Esophagus muscularis mucosa (tissue), 4 donors: Measurements from ENCODE around the gene PYCARD. TPM values are rescaled to one million over a fixed set of nuclear protein-coding genes. Genes with fewer than 3 reads are reported as not detected.

Experiments used
- DNase-seq: peaks from one replicate; pipeline ENCODE4 v3.0.0-alpha.2; 2017; ENCODE audit errors: extremely low spot score
- H3K27ac ChIP-seq, 4 donors: fragments of 200-600 bp; sonication (generic); replicated peaks in 1 of 4; 1 replicate in 3 of 4; 2 replicates in 1 of 4; pipeline ENCODE4 v1.5.1; 2016 to 2019; ENCODE audit warnings: mild to moderate bottlenecking in 1 of 4
- H3K27me3 ChIP-seq, 4 donors: fragments of 200-600 bp; sonication (generic); one replicate each; pipeline versions ENCODE4 v1.5.1 to v1.6.0; 2016 to 2019
- H3K36me3 ChIP-seq, 4 donors: fragments of 200-600 bp; sonication (generic); one replicate each; pipeline ENCODE4 v1.5.1; 2016 to 2019
- H3K4me1 ChIP-seq, 4 donors: fragments of 200-600 bp; sonication (generic); one replicate each; pipeline ENCODE4 v1.5.1; 2016 to 2019
- H3K4me3 ChIP-seq, 4 donors: fragments of 200-600 bp; sonication (generic); 1 replicate in 2 of 4; 2 replicates in 2 of 4; pipeline ENCODE4 v1.5.1; 2016 to 2019; ENCODE audit warnings: mild to moderate bottlenecking in 4 of 4, moderate library complexity in 1 of 4
- H3K9me3 ChIP-seq, 4 donors: fragments of 200-600 bp; sonication (generic); 1 replicate in 3 of 4; 2 replicates in 1 of 4; pipeline ENCODE4 v1.5.1; 2016 to 2019
- EP300 ChIP-seq: sonication (generic); formaldehyde crosslinking; IDR thresholded peaks from one replicate; pipeline ENCODE4 v1.6.1; 2017; ENCODE audit warnings: antibody characterized with exemption
- POLR2A ChIP-seq: fragments of 450-650 bp; IDR thresholded peaks from one replicate; pipeline ENCODE4 v1.6.1; 2017; ENCODE audit warnings: antibody characterized with exemption, moderate library complexity, mild to moderate bottlenecking, low read depth
- POLR2AphosphoS5 ChIP-seq, 2 donors: sonication (generic); formaldehyde crosslinking; IDR thresholded peaks; one replicate each; pipeline ENCODE4 v1.6.1; 2017; ENCODE audit warnings: antibody characterized with exemption in 2 of 2
- WGBS: methylation state at CpG from one replicate; pipeline ENCODE4 v1.1.5; 2018; 5-methylcytosine and 5-hydroxymethylcytosine counted together
- intact Hi-C: fragments of 100-400 bp; cut with DNase I; formaldehyde crosslinking; loops from one replicate; pipeline ENCODE4 v1.15.1; 2023
- total RNA-seq, 4 donors: library from RNA; depleted of rRNA; stranded (reverse); fragments of >200 nt; gene quantifications; one replicate each; pipeline versions ENCODE4 v1.1.0 to v1.2.1, GENCODE V29; 2016
- TF ChIP-seq, protein P1 (sequence below), 3 experiments: fragments of 200-600 bp in 2 of 3; fragments of 450-650 bp in 1 of 3; sonication (generic) in 2 of 3; IDR thresholded peaks; one replicate each; pipeline ENCODE4 v1.5.1; 2017 to 2019; ENCODE audit warnings: antibody characterized with exemption in 3 of 3, mild to moderate bottlenecking in 2 of 3, moderate library complexity in 1 of 3

Gene PYCARD
- total RNA-seq, 4 donors from 2014 or later, result 14.5 to 28.9 (median 22.9) TPM

DNA sequence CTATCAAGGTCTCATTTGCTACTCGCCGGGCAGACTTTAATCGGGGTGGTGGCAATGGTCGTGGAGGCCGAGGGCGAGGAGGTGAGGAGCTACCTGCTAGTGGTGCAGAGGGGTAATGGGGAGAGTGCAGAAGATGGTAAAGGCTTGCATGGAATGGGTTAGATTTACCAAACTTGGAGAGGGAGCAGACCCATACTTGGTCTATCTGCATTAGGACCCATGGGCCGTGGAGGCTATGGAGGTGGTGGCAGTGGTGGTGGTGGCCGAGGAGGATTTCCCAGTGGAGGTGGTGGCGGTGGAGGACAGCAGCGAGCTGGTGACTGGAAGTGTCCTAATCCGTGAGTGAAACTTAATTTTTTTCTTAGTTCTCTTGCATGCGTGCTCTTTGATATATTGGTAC, 12.5 kb downstream of the PYCARD start:
- intact Hi-C loops, result no loop called here
- Histone ChIP-seq H3K9me3 (no peaks in the 10 kb centered on the region), H3K4me1 (peaks cover 0 to 6% (median 0%) of the 10 kb centered on the region in 4 donors), H3K36me3 (peaks cover 95 to 100% (median 98%) of the 10 kb centered on the region in 4 donors), H3K4me3 (no peak overlapping the region), H3K27me3 (no peaks in the 10 kb centered on the region), H3K27ac (no peak overlapping the region)
- 88% methylated on average over 12 of the region's 12 CpGs for WGBS
- TF ChIP-seq POLR2AphosphoS5 (IDR thresholded peaks at IDR 0.05) (no peak), EP300 (no peak), POLR2A (no peak)
- TF ChIP-seq, protein P1, sequence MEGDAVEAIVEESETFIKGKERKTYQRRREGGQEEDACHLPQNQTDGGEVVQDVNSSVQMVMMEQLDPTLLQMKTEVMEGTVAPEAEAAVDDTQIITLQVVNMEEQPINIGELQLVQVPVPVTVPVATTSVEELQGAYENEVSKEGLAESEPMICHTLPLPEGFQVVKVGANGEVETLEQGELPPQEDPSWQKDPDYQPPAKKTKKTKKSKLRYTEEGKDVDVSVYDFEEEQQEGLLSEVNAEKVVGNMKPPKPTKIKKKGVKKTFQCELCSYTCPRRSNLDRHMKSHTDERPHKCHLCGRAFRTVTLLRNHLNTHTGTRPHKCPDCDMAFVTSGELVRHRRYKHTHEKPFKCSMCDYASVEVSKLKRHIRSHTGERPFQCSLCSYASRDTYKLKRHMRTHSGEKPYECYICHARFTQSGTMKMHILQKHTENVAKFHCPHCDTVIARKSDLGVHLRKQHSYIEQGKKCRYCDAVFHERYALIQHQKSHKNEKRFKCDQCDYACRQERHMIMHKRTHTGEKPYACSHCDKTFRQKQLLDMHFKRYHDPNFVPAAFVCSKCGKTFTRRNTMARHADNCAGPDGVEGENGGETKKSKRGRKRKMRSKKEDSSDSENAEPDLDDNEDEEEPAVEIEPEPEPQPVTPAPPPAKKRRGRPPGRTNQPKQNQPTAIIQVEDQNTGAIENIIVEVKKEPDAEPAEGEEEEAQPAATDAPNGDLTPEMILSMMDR (IDR thresholded peaks at IDR 0.05), result no peak
- DNase-seq, result no peak

DNA sequence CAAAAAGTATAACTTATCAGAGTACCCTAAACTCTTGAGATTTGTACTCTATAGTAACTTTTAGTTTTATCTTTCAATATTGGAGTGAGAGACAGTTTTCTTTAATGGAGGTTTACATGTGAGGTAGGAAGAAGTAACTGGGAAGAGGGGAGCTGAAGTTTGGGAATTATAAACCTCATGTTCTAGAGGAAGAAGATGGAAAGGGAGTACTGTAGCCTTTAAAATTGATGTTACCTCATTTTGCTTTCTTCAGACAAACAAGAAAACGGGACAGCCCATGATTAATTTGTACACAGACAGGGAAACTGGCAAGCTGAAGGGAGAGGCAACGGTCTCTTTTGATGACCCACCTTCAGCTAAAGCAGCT, 13.2 kb downstream of the PYCARD start:
- DNase-seq, result no peak
- TF ChIP-seq, protein P1 (IDR thresholded peaks at IDR 0.05), result no peak
- TF ChIP-seq POLR2AphosphoS5 (IDR thresholded peaks at IDR 0.05), result no peak
- TF ChIP-seq POLR2A, result no peak
- no peak for TF ChIP-seq EP300
- Histone ChIP-seq H3K9me3 (no peaks in the 10 kb centered on the region), H3K27me3 (no peaks in the 10 kb centered on the region), H3K36me3 (peaks cover 95 to 100% (median 98%) of the 10 kb centered on the region in 4 donors), H3K4me1 (peaks cover 0 to 6% (median 1%) of the 10 kb centered on the region in 4 donors), H3K4me3 (no peak overlapping the region), H3K27ac (no peak overlapping the region)
- intact Hi-C loops, result no loop called here
- WGBS, result 90% methylated on average over 2 of the region's 2 CpGs

DNA sequence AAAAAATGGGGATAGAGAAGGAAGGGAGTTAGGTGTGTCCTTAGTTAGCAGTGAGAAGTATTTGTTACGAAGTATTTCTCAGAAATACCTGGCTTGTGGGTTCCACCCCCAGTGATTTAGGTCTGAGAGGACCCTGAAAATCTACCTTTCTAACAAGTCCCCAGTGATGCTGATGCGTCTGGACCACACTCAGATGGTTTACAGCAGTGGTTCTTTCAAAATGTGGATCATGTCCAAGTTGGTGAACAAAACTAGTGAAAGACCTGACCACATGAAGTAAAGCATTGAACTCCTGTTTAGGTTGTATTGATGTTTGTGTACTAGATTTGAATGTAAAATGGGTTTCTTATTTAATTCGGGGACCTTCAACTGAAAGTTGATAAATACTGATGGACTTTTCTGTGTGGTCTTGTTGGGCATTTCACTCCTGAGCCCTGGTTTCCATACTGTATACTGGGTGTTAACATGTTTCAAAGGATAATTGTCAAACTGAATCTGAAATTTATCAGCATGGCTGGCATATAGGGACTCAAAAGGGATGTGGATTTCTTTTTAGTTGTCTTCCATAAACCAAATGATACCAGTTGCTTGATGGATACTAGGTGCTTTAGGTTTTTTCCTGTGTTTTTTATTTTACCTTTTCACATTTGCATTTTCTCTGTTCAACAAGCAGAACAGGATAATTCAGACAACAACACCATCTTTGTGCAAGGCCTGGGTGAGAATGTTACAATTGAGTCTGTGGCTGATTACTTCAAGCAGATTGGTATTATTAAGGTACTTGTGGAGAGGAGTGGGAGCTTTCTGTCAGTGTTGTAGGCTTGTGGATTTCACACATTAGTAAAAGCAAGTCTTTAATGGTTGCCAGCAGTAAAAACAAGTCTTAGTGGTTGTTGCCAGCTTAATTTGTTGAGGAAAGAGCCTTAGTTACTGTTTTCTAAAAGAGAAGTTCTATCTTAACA, 13.8 kb downstream of the PYCARD start:
- no peak for DNase-seq
- TF ChIP-seq EP300 (no peak), POLR2A (no peak), POLR2AphosphoS5 (IDR thresholded peaks at IDR 0.05) (no peak)
- TF ChIP-seq, protein P1 (IDR thresholded peaks at IDR 0.05), result no peak
- intact Hi-C loops, result no loop called here

DNA sequence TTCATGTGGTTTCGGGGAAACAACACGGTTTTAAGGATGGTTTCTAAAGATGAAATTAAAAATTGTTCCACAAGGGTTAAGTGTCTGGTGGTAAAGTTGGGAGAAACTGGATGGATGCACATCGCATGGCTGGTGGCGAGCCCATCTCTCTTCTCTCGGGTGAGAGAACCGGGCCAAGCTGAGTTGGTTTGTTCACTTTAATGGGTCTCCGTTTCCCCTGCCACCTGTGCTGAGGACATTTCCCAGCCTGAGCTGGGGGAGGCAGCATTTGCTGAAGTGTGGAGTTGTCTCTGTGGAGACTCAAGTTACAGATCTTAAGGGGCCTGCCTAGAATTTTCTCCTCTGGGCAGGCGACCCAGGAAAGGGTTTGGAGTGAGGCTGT, 14.8 kb downstream of the PYCARD start:
- DNase-seq, result no peak
- H3K36me3 ChIP-seq, result peaks cover 86 to 100% (median 98%) of the 10 kb centered on the region in 4 donors
- no peaks in the 10 kb centered on the region for H3K9me3 ChIP-seq
- TF ChIP-seq POLR2AphosphoS5 (IDR thresholded peaks at IDR 0.05) (no peak), EP300 (no peak), POLR2A (no peak)
- TF ChIP-seq, protein P1 (IDR thresholded peaks at IDR 0.05), result no peak
- intact Hi-C loops, result no loop called here
- H3K27ac ChIP-seq, result no peak overlapping the region
- H3K27me3 ChIP-seq, result no peaks in the 10 kb centered on the region
- 80% methylated on average over 8 of the region's 8 CpGs for WGBS
- H3K4me1 ChIP-seq, result peaks cover 13 to 20% (median 16%) of the 10 kb centered on the region in 4 donors
- no peak overlapping the region for H3K4me3 ChIP-seq

More for the DNA sequence above, 13.8 kb downstream of the PYCARD start:
- Histone ChIP-seq H3K4me1 (peaks cover 3 to 11% (median 7%) of the 10 kb centered on the region in 4 donors), H3K4me3 (no peak overlapping the region), H3K27ac (no peak overlapping the region), H3K9me3 (no peaks in the 10 kb centered on the region), H3K27me3 (no peaks in the 10 kb centered on the region), H3K36me3 (peaks cover 95 to 100% (median 99%) of the 10 kb centered on the region in 4 donors)
- WGBS, result 67% methylated on average over 3 of the region's 3 CpGs
